Measurements from ENCODE around the gene KNL1.
A peak's percentile ranks its signal among the peaks of the same experiment; 100 is the strongest.

KNL1 gene

DNA sequence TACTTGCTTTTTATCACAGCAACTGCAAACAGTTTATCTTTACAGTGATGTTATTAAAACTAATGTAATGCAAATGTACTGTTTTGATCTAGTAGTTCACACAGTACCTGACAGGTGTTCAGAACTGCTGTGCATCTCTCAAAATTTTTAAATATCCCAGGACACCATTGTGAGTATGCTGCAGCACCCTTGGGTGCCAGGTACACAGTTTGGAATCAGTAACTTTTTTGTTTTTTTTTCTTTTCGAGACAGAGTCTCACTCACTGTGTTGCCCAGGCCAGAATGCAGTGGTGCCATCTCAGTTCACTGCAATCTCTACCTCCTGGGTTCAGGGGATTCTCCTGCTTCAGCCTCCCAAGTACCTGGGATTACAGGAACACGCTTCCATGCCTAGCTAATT, 3.0 kb downstream of the KNL1 start:
- no peak overlapping the region for H3K9ac ChIP-seq (ENCODE audit: low read depth, low read length)
- DNase-seq (no peak), ATAC-seq (ENCODE audit: insufficient read depth, low read depth) (no peak)
- TF ChIP-seq, protein P1, sequence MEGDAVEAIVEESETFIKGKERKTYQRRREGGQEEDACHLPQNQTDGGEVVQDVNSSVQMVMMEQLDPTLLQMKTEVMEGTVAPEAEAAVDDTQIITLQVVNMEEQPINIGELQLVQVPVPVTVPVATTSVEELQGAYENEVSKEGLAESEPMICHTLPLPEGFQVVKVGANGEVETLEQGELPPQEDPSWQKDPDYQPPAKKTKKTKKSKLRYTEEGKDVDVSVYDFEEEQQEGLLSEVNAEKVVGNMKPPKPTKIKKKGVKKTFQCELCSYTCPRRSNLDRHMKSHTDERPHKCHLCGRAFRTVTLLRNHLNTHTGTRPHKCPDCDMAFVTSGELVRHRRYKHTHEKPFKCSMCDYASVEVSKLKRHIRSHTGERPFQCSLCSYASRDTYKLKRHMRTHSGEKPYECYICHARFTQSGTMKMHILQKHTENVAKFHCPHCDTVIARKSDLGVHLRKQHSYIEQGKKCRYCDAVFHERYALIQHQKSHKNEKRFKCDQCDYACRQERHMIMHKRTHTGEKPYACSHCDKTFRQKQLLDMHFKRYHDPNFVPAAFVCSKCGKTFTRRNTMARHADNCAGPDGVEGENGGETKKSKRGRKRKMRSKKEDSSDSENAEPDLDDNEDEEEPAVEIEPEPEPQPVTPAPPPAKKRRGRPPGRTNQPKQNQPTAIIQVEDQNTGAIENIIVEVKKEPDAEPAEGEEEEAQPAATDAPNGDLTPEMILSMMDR (IDR thresholded peaks at IDR 0.05; ENCODE audit: borderline replicate concordance, extremely low read depth, low read length, poor library complexity, severe bottlenecking) = no peak
- TF ChIP-seq EZH2 (IDR thresholded peaks at IDR 0.05; ENCODE audit: borderline replicate concordance, low read depth, low read length, severe bottlenecking) = no peak
- H3K4me3 ChIP-seq (ENCODE audit: low read depth in 1 of 2, low read length in 2 of 2) = no peak overlapping the region
- H3K27me3 ChIP-seq (ENCODE audit: insufficient read depth, low read length, poor library complexity) = no peaks in the 10 kb centered on the region
- H3K9me3 ChIP-seq (ENCODE audit: insufficient read depth, low read length, severe bottlenecking) = no peaks in the 10 kb centered on the region
- peaks cover 13% of the 10 kb centered on the region; the same call in 1 of the 2 replicates for H3K36me3 ChIP-seq (ENCODE audit: insufficient read depth, low read length)
- peaks cover 3% of the 10 kb centered on the region; the same call in 1 of the 2 replicates for H4K20me1 ChIP-seq (ENCODE audit: insufficient read depth, low read length)
- no peak overlapping the region for H2AFZ ChIP-seq (ENCODE audit: low read depth, low read length)
- no peak overlapping the region for H3K27ac ChIP-seq (ENCODE audit: low read length)
- H3K79me2 ChIP-seq (ENCODE audit: insufficient read depth, low read length) = peaks cover 78% of the 10 kb centered on the region
- peak overlapping the region; percentile 44 for H3K4me2 ChIP-seq (ENCODE audit: insufficient read depth, low read length)
- peaks cover 31% of the 10 kb centered on the region for H3K4me1 ChIP-seq (ENCODE audit: insufficient read depth, low read length)

DNA sequence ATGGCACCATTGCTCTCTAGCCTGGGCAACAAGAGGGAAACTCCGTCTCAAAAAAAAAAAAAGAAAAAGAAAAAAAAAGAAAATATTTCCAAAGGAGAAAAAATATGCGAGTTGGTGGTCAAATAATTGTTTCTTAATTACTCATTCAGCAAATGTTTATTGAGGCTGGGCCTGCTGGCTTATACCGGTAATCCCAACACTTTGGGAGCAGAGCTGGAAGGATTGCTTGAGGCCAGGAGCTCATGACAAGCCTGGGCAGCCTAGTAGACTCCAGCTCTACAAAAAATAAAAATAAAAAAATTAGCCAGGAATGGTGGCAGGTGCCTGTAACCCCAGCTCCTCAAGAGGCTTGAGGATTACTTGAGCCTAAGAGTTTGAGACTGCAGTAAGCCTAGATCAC, 4.1 kb downstream of the KNL1 start:
- no peak overlapping the region for H3K27ac ChIP-seq (ENCODE audit: low read length)
- H3K4me2 ChIP-seq (ENCODE audit: insufficient read depth, low read length) = peak overlapping the region; percentile 31; the same call in 1 of the 2 replicates
- no peak overlapping the region for H3K9ac ChIP-seq (ENCODE audit: low read depth, low read length)
- H4K20me1 ChIP-seq (ENCODE audit: insufficient read depth, low read length) = peaks cover 3% of the 10 kb centered on the region; the same call in 1 of the 2 replicates
- DNase-seq (no peak), ATAC-seq (ENCODE audit: insufficient read depth, low read depth) (no peak)
- no peak overlapping the region for H2AFZ ChIP-seq (ENCODE audit: low read depth, low read length)
- TF ChIP-seq, protein P1 (IDR thresholded peaks at IDR 0.05; ENCODE audit: borderline replicate concordance, extremely low read depth, low read length, poor library complexity, severe bottlenecking) = no peak
- TF ChIP-seq EZH2 (IDR thresholded peaks at IDR 0.05; ENCODE audit: borderline replicate concordance, low read depth, low read length, severe bottlenecking) = no peak
- no peaks in the 10 kb centered on the region for H3K27me3 ChIP-seq (ENCODE audit: insufficient read depth, low read length, poor library complexity)
- peaks cover 13% of the 10 kb centered on the region; the same call in 1 of the 2 replicates for H3K36me3 ChIP-seq (ENCODE audit: insufficient read depth, low read length)
- no peak overlapping the region for H3K4me3 ChIP-seq (ENCODE audit: low read depth in 1 of 2, low read length in 2 of 2)
- H3K4me1 ChIP-seq (ENCODE audit: insufficient read depth, low read length) = peaks cover 25% of the 10 kb centered on the region
- peaks cover 88% of the 10 kb centered on the region for H3K79me2 ChIP-seq (ENCODE audit: insufficient read depth, low read length)
- H3K9me3 ChIP-seq (ENCODE audit: insufficient read depth, low read length, severe bottlenecking) = no peaks in the 10 kb centered on the region

DNA sequence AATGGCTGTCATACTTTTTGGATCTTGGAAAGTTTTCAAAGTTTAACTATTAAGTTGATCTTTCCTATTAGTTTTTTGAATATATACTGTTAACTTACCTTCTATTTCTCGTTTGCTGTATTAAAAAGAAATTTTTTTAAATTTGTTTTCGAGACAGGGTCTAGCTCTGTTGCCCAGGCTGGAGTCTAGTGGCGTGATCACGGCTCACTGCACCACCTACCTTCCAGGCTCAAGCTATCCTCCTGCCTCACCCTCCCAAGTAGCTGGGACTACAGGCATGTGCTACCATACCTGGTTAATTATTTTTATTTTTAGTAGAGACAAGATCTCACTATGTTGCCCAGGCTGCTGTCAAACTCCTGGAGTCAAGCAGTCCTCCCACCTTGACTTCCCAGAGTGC, 4.6 kb downstream of the KNL1 start:
- Histone ChIP-seq H3K79me2 (ENCODE audit: insufficient read depth, low read length) (peaks cover 93% of the 10 kb centered on the region), H3K27me3 (ENCODE audit: insufficient read depth, low read length, poor library complexity) (no peaks in the 10 kb centered on the region), H3K36me3 (ENCODE audit: insufficient read depth, low read length) (peaks cover 16% of the 10 kb centered on the region), H2AFZ (ENCODE audit: low read depth, low read length) (no peak overlapping the region), H3K9me3 (ENCODE audit: insufficient read depth, low read length, severe bottlenecking) (no peaks in the 10 kb centered on the region), H3K4me3 (ENCODE audit: low read depth in 1 of 2, low read length in 2 of 2) (no peak overlapping the region), H3K4me2 (ENCODE audit: insufficient read depth, low read length) (no peak overlapping the region), H3K9ac (ENCODE audit: low read depth, low read length) (no peak overlapping the region), H3K27ac (ENCODE audit: low read length) (no peak overlapping the region), H4K20me1 (ENCODE audit: insufficient read depth, low read length) (peaks cover 3% of the 10 kb centered on the region; the same call in 1 of the 2 replicates), H3K4me1 (ENCODE audit: insufficient read depth, low read length) (peaks cover 20% of the 10 kb centered on the region)
- DNase-seq (no peak), ATAC-seq (ENCODE audit: insufficient read depth, low read depth) (no peak)
- TF ChIP-seq, protein P1 (IDR thresholded peaks at IDR 0.05; ENCODE audit: borderline replicate concordance, extremely low read depth, low read length, poor library complexity, severe bottlenecking) = no peak
- TF ChIP-seq EZH2 (IDR thresholded peaks at IDR 0.05; ENCODE audit: borderline replicate concordance, low read depth, low read length, severe bottlenecking) = no peak

Data from DND-41 (cell line).